GM13976 (cell line): ENCODE measurements around the gene NAGPA.
A peak's percentile ranks its signal among the peaks of the same experiment; 100 is the strongest.

Source experiments
- DNase-seq: peaks from one replicate; pipeline ENCODE4 v3.0.0; 2012; ENCODE audit warnings: low spot score
- in situ Hi-C: fragments of 300-500 bp; cut with MboI; formaldehyde crosslinking; loops from one replicate; pipeline ENCODE4 v1.12.0; 2022; ENCODE audit warnings: low sequenced_read_pairs, mixed read lengths, inconsistent platforms; ENCODE audit not compliant: unreplicated experiment
- TF ChIP-seq, protein P1 (sequence below): IDR thresholded peaks from 2 replicates; pipeline ENCODE4 v1.5.1; 2012; ENCODE audit warnings: borderline replicate concordance, mild to moderate bottlenecking; ENCODE audit not compliant: insufficient read depth; ENCODE audit errors: extremely low read depth, missing control alignments, control extremely low read depth

NAGPA gene

GRCh38 chr16:5072334-5073278 lies 38.9 kb upstream of the NAGPA start:
- TF ChIP-seq, protein P1, sequence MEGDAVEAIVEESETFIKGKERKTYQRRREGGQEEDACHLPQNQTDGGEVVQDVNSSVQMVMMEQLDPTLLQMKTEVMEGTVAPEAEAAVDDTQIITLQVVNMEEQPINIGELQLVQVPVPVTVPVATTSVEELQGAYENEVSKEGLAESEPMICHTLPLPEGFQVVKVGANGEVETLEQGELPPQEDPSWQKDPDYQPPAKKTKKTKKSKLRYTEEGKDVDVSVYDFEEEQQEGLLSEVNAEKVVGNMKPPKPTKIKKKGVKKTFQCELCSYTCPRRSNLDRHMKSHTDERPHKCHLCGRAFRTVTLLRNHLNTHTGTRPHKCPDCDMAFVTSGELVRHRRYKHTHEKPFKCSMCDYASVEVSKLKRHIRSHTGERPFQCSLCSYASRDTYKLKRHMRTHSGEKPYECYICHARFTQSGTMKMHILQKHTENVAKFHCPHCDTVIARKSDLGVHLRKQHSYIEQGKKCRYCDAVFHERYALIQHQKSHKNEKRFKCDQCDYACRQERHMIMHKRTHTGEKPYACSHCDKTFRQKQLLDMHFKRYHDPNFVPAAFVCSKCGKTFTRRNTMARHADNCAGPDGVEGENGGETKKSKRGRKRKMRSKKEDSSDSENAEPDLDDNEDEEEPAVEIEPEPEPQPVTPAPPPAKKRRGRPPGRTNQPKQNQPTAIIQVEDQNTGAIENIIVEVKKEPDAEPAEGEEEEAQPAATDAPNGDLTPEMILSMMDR, result no peak
- in situ Hi-C loops, result no loop called here
- peak; percentile 11 for DNase-seq

- in situ Hi-C loops, result no loop called here
- peak; percentile 97 for DNase-seq
- TF ChIP-seq, protein P1, result no peak
These were observed 38.1 kb upstream of the NAGPA start, which contains the start of gene ALG1 for GRCh38 chr16:5071681-5072333. TSS of gene ALG1 (plus strand) at chr16:5071843. CDS start at chr16:5071850, 7 bp downstream.

GRCh38 chr16:5071341-5071680 lies 37.6 kb upstream of the NAGPA start:
- in situ Hi-C loops, result no loop called here
- peak; percentile 22 for DNase-seq
- TF ChIP-seq, protein P1, result no peak

GRCh38 chr16:5070431-5071186 lies 36.9 kb upstream of the NAGPA start:
- DNase-seq, result peak; percentile 23
- in situ Hi-C loops, result no loop called here
- TF ChIP-seq, protein P1, result no peak

DNA sequence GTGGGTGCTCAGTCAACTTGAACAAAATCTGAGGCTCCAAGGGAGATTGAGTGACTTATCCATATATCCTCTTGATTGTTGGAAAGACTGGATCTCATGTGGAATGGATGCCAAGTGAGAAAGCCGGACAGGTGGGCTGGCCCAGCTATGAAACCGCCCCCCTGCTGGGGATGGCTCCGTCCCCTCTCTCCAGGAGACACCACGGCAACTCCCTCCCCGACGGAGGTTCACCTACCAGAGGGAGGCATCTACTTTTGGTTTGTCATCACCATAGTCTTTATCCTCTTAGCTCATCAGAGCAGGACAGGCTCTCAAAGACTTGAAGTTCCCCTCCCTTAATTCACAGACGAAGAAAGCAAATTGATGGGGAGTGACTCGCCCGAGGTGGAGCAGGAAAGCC lies 36.1 kb upstream of the NAGPA start:
- TF ChIP-seq, protein P1, result no peak
- in situ Hi-C loops, result no loop called here

GRCh38 chr16:5069048-5069447 lies 35.3 kb upstream of the NAGPA start:
- in situ Hi-C loops, result no loop called here
- TF ChIP-seq, protein P1, result no peak

More for the DNA sequence above, 36.1 kb upstream of the NAGPA start:
- peak; percentile 10 for DNase-seq

More at GRCh38 chr16:5069048-5069447, 35.3 kb upstream of the NAGPA start:
- DNase-seq, result peak; percentile 4
